ENCODE measurements around the gene SLC12A3.

The SLC12A3 gene

DNA sequence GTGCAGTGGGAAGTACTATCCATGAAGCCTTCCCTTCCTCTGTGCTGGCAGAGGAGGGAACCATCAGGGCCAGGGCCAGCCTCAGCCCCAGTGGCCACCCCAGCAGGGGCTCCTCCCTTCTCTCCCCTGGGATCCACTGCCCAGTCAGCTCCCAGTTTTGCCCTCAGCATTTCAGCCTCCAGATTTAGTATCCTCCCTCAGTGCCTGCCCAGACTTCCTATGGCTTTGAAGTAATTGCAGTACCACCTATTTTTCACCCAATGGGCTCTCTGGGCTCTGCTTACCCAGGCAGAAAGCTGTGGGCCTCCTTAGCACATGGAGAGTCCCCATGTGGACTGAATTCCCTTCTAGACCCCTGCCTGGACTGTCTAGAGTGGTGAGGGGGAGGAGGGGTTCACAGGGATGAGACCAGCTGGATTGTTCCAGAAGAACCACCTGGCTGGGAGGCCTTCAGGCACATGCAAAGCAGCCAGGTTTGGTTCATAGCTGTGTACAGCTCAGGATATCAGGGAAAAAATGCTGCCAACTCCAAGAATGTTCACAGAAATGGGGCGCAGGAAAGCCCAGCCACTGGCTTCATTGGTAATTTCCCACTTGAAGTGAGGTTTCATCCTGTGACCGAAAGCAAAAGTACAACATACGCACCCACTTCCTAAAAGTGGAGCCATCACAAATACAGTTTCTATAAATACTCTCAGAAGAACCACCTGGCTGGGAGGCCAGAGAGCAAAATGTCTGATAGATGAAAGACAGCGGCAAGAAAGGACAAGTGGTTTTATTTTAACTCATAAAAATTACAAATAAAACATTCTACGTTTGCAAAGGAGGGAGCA is 51.8 kb downstream of the SLC12A3 start:
- Histone ChIP-seq H3K36me3 (ENCODE audit: control insufficient read depth, insufficient read depth, low read length) (no peaks in the 10 kb centered on the region), H3K9me3 (ENCODE audit: control insufficient read depth, low read length) (no peaks in the 10 kb centered on the region), H3K4me3 (ENCODE audit: insufficient read depth, low read depth, low read length, poor library complexity, severe bottlenecking) (peak overlapping the region; percentile 17), H3K27me3 (replicated peaks; ENCODE audit: control insufficient read depth, insufficient read depth, low read length, poor library complexity, severe bottlenecking) (no peaks in the 10 kb centered on the region), H3K4me1 (ENCODE audit: control insufficient read depth, insufficient read depth, low read length, poor library complexity, severe bottlenecking) (peaks cover 12% of the 10 kb centered on the region), H3K27ac (ENCODE audit: insufficient read depth, low read length, poor library complexity, severe bottlenecking) (peak overlapping the region; percentile 24)
- no peak for DNase-seq

DNA sequence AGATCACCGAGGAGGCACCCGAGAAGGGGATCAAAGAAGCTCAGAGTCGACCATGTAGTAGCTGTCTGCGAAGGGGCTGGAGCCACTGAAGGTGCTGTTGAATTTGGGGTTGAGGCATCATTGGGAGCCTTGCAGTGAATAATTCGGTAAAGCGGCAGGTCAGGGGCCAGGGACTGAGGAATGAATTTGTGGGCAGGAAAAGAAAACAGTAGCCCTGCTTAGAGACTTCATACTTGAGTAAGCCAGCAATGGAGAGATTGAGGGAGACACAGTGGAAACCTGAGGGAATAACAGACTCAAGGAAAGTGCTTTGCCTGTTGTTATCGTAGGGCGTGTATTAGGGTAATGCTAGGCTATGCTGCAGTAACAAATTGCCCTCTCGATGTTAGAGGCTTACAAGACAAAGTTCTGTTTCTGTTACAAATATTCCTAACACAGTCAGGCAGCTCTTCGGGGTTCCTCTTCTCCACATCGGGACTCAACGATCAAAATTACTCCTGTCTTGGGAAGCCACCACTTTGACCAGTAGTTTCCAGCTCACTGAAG is 53.5 kb downstream of the SLC12A3 start:
- no peaks in the 10 kb centered on the region for H3K36me3 ChIP-seq (ENCODE audit: control insufficient read depth, insufficient read depth, low read length)
- H3K27me3 ChIP-seq (replicated peaks; ENCODE audit: control insufficient read depth, insufficient read depth, low read length, poor library complexity, severe bottlenecking) = no peaks in the 10 kb centered on the region
- H3K9me3 ChIP-seq (ENCODE audit: control insufficient read depth, low read length) = no peaks in the 10 kb centered on the region
- H3K27ac ChIP-seq (ENCODE audit: insufficient read depth, low read length, poor library complexity, severe bottlenecking) = no peak overlapping the region
- no peak for DNase-seq
- H3K4me1 ChIP-seq (ENCODE audit: control insufficient read depth, insufficient read depth, low read length, poor library complexity, severe bottlenecking) = peaks cover 12% of the 10 kb centered on the region
- H3K4me3 ChIP-seq (ENCODE audit: insufficient read depth, low read depth, low read length, poor library complexity, severe bottlenecking) = no peak overlapping the region

DNA sequence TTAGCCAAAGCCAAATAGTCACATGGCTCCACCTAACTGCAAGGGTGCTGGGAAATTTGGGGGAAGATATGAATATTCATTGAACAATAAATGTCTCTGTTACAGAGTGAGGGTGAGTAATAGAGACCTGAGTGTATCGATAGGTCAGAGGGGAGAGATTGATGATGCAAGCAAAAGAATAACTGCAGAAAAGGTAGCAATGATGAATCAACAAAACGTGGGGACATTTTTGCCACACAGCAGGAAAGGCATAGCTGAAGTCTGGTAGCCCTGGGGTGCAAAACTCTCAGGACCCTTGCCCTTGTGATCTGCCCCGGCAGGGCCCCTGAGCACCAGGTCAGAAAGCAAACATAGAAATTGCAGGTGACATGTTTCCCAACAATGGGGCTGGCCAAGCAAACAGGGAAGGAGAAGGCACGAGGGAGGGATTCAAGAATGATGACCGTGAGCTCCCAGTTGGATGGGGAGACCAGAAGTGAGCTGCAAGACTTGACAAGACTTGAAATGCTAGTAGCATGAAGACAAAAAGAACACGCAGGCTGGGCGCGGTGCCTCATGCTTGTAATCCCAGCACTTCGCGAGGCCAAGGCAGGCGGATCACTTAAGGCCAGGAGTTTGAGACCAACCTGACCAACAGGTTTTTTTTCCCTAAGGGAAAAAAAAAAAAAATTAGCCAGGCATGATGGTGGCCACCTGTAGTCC is 54.2 kb downstream of the SLC12A3 start:
- peaks cover 12% of the 10 kb centered on the region for H3K4me1 ChIP-seq (ENCODE audit: control insufficient read depth, insufficient read depth, low read length, poor library complexity, severe bottlenecking)
- no peak for DNase-seq
- no peak overlapping the region for H3K27ac ChIP-seq (ENCODE audit: insufficient read depth, low read length, poor library complexity, severe bottlenecking)
- no peak overlapping the region for H3K4me3 ChIP-seq (ENCODE audit: insufficient read depth, low read depth, low read length, poor library complexity, severe bottlenecking)
- no peaks in the 10 kb centered on the region for H3K36me3 ChIP-seq (ENCODE audit: control insufficient read depth, insufficient read depth, low read length)
- H3K9me3 ChIP-seq (ENCODE audit: control insufficient read depth, low read length) = no peaks in the 10 kb centered on the region
- no peaks in the 10 kb centered on the region for H3K27me3 ChIP-seq (replicated peaks; ENCODE audit: control insufficient read depth, insufficient read depth, low read length, poor library complexity, severe bottlenecking)

DNA sequence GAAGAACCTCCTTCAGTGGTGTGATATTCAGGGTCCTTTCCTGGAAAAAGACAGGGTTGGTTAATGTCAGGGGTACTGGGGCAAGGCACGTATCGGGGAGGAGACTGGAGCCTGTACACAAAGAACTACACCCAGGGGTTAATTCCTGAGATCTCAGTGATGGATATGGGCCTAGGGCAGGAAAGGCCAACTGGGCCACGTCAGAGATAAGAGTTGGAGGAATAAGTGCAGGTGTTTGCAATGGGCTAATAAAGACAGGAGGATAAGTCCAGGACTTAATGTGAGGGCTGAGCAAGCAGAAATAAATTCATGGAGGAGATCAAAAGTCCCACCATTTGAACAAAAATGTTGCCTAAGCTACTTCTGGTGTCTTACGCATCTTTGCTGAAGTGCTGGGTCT is 56.6 kb downstream of the SLC12A3 start:
- DNase-seq = no peak
- Histone ChIP-seq H3K36me3 (ENCODE audit: control insufficient read depth, insufficient read depth, low read length) (no peaks in the 10 kb centered on the region), H3K9me3 (ENCODE audit: control insufficient read depth, low read length) (no peaks in the 10 kb centered on the region), H3K4me1 (ENCODE audit: control insufficient read depth, insufficient read depth, low read length, poor library complexity, severe bottlenecking) (peaks cover 8% of the 10 kb centered on the region), H3K27ac (ENCODE audit: insufficient read depth, low read length, poor library complexity, severe bottlenecking) (no peak overlapping the region), H3K4me3 (ENCODE audit: insufficient read depth, low read depth, low read length, poor library complexity, severe bottlenecking) (no peak overlapping the region), H3K27me3 (replicated peaks; ENCODE audit: control insufficient read depth, insufficient read depth, low read length, poor library complexity, severe bottlenecking) (no peaks in the 10 kb centered on the region)

DNA sequence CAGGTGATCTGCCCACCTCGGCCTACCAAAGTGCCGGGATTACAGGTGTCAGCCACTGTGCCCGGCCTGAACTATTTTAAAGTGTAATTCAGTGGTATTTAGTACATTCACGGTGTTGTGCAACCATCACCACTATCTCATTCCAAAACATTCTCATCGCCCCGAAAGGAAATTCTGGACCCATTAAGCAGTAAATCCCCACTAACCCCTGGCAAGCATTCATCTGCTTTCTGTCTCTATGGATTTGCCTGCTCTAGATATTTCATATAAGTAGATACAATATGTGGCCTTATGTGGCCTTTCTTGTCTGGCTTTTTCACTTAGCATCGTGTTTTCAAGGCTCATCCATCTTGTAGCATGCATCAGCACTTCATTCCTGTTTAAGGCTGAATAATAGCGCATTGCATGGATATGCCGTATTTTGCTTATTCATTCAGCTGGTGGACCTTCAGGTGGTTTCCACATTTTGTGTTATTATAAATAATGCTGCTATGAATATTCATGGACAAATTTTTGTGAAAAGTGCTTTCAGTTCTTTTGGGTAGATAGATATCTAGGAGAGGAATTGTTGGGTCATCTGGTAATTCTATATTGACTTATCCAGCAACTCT is 58.6 kb downstream of the SLC12A3 start:
- no peaks in the 10 kb centered on the region for H3K36me3 ChIP-seq (ENCODE audit: control insufficient read depth, insufficient read depth, low read length)
- H3K27me3 ChIP-seq (replicated peaks; ENCODE audit: control insufficient read depth, insufficient read depth, low read length, poor library complexity, severe bottlenecking) = no peaks in the 10 kb centered on the region
- no peak overlapping the region for H3K4me3 ChIP-seq (ENCODE audit: insufficient read depth, low read depth, low read length, poor library complexity, severe bottlenecking)
- no peak overlapping the region for H3K27ac ChIP-seq (ENCODE audit: insufficient read depth, low read length, poor library complexity, severe bottlenecking)
- H3K4me1 ChIP-seq (ENCODE audit: control insufficient read depth, insufficient read depth, low read length, poor library complexity, severe bottlenecking) = no peaks in the 10 kb centered on the region
- no peak for DNase-seq
- no peaks in the 10 kb centered on the region for H3K9me3 ChIP-seq (ENCODE audit: control insufficient read depth, low read length)

DNA sequence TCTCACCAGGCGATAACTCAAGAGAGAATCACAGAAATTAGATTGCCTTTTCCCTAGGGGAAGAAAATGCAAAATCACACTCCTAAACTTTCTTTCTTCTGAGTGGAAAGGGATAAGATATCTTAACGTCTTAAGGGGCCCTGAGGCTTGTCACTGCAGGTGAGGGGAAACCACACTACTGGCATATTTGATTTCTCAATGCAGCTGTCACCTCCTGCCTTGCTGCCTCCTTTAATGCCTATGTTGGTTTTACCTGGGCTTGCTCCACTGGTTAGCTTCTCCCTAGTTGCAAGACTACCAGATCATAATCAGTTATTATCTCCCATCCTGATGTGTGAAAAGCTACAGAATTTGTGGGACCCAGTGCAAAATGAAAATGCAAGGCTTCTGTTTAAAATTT is 62.5 kb downstream of the SLC12A3 start:
- H3K36me3 ChIP-seq (ENCODE audit: control insufficient read depth, insufficient read depth, low read length) = no peaks in the 10 kb centered on the region
- no peak for DNase-seq
- H3K4me3 ChIP-seq (ENCODE audit: insufficient read depth, low read depth, low read length, poor library complexity, severe bottlenecking) = no peak overlapping the region
- H3K27ac ChIP-seq (ENCODE audit: insufficient read depth, low read length, poor library complexity, severe bottlenecking) = no peak overlapping the region
- no peaks in the 10 kb centered on the region for H3K27me3 ChIP-seq (replicated peaks; ENCODE audit: control insufficient read depth, insufficient read depth, low read length, poor library complexity, severe bottlenecking)
- H3K4me1 ChIP-seq (ENCODE audit: control insufficient read depth, insufficient read depth, low read length, poor library complexity, severe bottlenecking) = peaks cover 7% of the 10 kb centered on the region
- no peaks in the 10 kb centered on the region for H3K9me3 ChIP-seq (ENCODE audit: control insufficient read depth, low read length)

DNA sequence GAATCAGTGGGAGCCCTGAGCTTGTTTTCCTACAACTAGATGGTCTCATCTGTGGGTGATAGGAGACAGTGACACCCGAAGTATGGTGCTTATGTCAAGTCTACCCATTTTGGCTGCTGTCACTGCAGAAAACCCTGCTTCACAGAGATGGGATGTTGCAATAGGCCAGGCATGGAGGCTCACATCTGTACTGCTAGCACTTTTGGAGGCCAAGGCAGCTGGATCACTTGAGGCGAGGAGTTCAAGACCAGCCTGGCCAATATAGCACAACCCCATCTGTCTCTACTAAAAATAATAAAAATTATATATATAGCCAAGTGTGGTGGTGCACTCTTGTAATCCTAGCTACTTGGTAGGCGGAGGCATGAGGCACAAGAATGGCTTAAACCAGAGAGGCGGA is 64.6 kb downstream of the SLC12A3 start:
- Histone ChIP-seq H3K4me1 (ENCODE audit: control insufficient read depth, insufficient read depth, low read length, poor library complexity, severe bottlenecking) (peaks cover 16% of the 10 kb centered on the region), H3K36me3 (ENCODE audit: control insufficient read depth, insufficient read depth, low read length) (no peaks in the 10 kb centered on the region), H3K4me3 (ENCODE audit: insufficient read depth, low read depth, low read length, poor library complexity, severe bottlenecking) (no peak overlapping the region), H3K27ac (ENCODE audit: insufficient read depth, low read length, poor library complexity, severe bottlenecking) (no peak overlapping the region), H3K27me3 (replicated peaks; ENCODE audit: control insufficient read depth, insufficient read depth, low read length, poor library complexity, severe bottlenecking) (no peaks in the 10 kb centered on the region), H3K9me3 (ENCODE audit: control insufficient read depth, low read length) (no peaks in the 10 kb centered on the region)
- DNase-seq = no peak

DNA sequence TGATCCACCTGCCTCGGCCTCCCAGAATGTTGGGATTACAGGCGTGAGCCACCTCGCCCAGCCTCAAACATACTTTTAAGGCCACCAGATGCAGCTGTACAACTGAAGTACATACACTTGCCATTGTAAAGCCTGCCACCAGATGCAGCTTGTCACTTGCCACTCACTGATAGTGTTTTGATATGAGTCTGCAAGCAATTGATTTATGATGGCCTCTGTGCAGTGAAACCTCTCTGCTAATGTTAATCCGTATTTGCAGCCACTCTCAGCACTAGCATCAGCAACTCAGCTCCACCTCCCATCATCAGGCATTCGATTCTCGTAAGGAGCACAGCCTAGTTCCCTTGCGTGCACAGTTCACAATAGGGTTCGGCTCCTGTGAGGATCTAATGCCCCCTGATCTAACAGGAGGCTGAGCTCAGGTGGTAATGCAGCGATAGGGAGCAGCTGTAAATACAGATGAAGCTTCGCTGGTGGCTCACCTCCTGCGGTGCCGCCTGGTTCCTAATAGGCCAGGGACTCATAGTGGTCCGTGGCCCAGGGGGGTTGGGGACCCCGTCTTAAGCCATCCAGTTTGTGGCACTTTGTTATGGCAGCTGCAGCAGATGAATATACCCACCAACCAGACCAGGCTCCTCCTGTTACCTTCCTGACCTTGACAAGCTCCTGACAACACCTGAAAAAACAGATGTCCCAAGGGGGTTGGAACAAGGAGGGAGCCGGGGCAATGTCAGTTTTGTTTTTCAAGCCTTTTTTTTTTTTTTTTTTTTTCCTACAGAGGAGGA is 65.7 kb downstream of the SLC12A3 start:
- Histone ChIP-seq H3K36me3 (ENCODE audit: control insufficient read depth, insufficient read depth, low read length) (peaks cover 2% of the 10 kb centered on the region), H3K9me3 (ENCODE audit: control insufficient read depth, low read length) (no peaks in the 10 kb centered on the region), H3K27me3 (replicated peaks; ENCODE audit: control insufficient read depth, insufficient read depth, low read length, poor library complexity, severe bottlenecking) (no peaks in the 10 kb centered on the region), H3K4me1 (ENCODE audit: control insufficient read depth, insufficient read depth, low read length, poor library complexity, severe bottlenecking) (peaks cover 23% of the 10 kb centered on the region), H3K27ac (ENCODE audit: insufficient read depth, low read length, poor library complexity, severe bottlenecking) (peak overlapping the region; percentile 90), H3K4me3 (ENCODE audit: insufficient read depth, low read depth, low read length, poor library complexity, severe bottlenecking) (no peak overlapping the region)
- no peak for DNase-seq

DNA sequence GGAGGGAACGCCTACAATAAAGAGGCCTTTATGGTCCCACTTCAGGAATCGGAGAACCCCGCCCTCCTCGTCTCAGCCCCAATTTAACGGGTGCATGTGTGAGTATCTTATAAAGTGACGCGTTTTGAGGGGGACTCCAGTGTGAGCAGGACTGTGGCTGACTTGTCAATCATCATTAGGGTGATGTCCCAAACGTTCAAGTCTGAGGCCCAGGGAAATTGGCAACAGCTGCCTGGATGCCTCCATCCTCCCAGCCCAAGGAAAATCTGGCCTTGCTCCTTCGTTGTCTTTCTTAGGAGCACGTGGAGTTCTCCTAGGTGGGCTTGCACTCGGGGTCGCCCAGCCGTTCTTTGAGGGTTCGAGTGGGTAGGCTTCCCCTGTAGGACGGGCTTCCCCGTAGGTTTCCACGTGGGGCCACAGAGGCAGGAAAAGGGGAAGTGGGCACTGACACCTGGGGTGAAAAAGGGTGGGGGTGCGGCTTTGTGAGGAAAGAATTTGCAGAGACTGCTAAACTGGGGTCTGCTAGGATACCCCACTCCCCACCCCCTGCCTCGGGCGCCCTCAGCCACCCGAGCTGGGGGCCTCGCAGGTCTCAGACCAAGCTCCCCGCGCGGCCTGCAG is 66.4 kb downstream of the SLC12A3 start:
- Histone ChIP-seq H3K27me3 (replicated peaks; ENCODE audit: control insufficient read depth, insufficient read depth, low read length, poor library complexity, severe bottlenecking) (no peaks in the 10 kb centered on the region), H3K4me3 (ENCODE audit: insufficient read depth, low read depth, low read length, poor library complexity, severe bottlenecking) (peak overlapping the region; percentile 99), H3K9me3 (ENCODE audit: control insufficient read depth, low read length) (no peaks in the 10 kb centered on the region), H3K27ac (ENCODE audit: insufficient read depth, low read length, poor library complexity, severe bottlenecking) (peak overlapping the region; percentile 90), H3K36me3 (ENCODE audit: control insufficient read depth, insufficient read depth, low read length) (peaks cover 7% of the 10 kb centered on the region), H3K4me1 (ENCODE audit: control insufficient read depth, insufficient read depth, low read length, poor library complexity, severe bottlenecking) (peaks cover 23% of the 10 kb centered on the region)
- DNase-seq = no peak
